GM21786 (cell line): ENCODE measurements around the gene GOLGA6D.
"Not testable (repeated sequence)": the region's sequence is repeated elsewhere in the genome, so short reads cannot be mapped to it uniquely, and the experiment has no call there.

Experiments used
- ATAC-seq: cut with Tn5 transposase; IDR thresholded peaks from one replicate; pipeline ENCODE4 v1.9.1; 2021; ENCODE audit not compliant: unreplicated experiment

Gene GOLGA6D

GRCh38 chr15:75282572-75282971 is at the start of gene GOLGA6D:
Gene GOLGA6D, plus strand, starts transcription at chr15:75282835. Its CDS starts 41 bp downstream, at chr15:75282876.
- not testable (repeated sequence) for ATAC-seq

- ATAC-seq: no peak
Measured at GRCh38 chr15:75233504-75234190, 49.0 kb upstream of the GOLGA6D start.

- ATAC-seq: no peak
Measured at GRCh38 chr15:75234191-75234810, 48.3 kb upstream of the GOLGA6D start.

- no peak for ATAC-seq
Measured at GRCh38 chr15:75235051-75235673, 47.5 kb upstream of the GOLGA6D start.

- no peak for ATAC-seq
Measured at GRCh38 chr15:75235760-75236729, 46.6 kb upstream of the GOLGA6D start.

- ATAC-seq: no peak
Measured at GRCh38 chr15:75237316-75237982, 45.2 kb upstream of the GOLGA6D start.

- ATAC-seq: no peak
Measured at GRCh38 chr15:75238150-75238549, 44.5 kb upstream of the GOLGA6D start.

- not testable (repeated sequence) for ATAC-seq
Measured at GRCh38 chr15:75245741-75246140, 36.9 kb upstream of the GOLGA6D start.

- not testable (repeated sequence) for ATAC-seq
Measured at GRCh38 chr15:75248991-75249390, 33.6 kb upstream of the GOLGA6D start.

GRCh38 chr15:75249726-75250125 is 32.9 kb upstream of the GOLGA6D start:
- ATAC-seq: no peak

GRCh38 chr15:75251343-75251742 is 31.3 kb upstream of the GOLGA6D start:
- not testable (repeated sequence) for ATAC-seq

- not testable (repeated sequence) for ATAC-seq
Measured at GRCh38 chr15:75252285-75252684, 30.4 kb upstream of the GOLGA6D start.

GRCh38 chr15:75258034-75258433 is 24.6 kb upstream of the GOLGA6D start, which contains the start of gene GOLGA6C:
Gene GOLGA6C, plus strand, starts transcription at chr15:75258334. Its CDS starts 265 bp downstream, at chr15:75258599.
- not testable (repeated sequence) for ATAC-seq

GRCh38 chr15:75258620-75259343 is 23.9 kb upstream of the GOLGA6D start:
- ATAC-seq: not testable (repeated sequence)

- not testable (repeated sequence) for ATAC-seq
Measured at GRCh38 chr15:75259873-75260272, 22.8 kb upstream of the GOLGA6D start.

GRCh38 chr15:75273751-75274359 is 8.8 kb upstream of the GOLGA6D start:
- not testable (repeated sequence) for ATAC-seq

- peak; percentile 80 for ATAC-seq
Measured at GRCh38 chr15:75274509-75275107, 8.0 kb upstream of the GOLGA6D start.

- not testable (repeated sequence) for ATAC-seq
Measured at GRCh38 chr15:75275617-75276016, 7.0 kb upstream of the GOLGA6D start.

GRCh38 chr15:75278497-75278896 is 4.1 kb upstream of the GOLGA6D start:
- not testable (repeated sequence) for ATAC-seq
